Right ventricle myocardium superior (tissue), 1 donor: Measurements from ENCODE around the gene PTPRC. TPM values are rescaled to one million over a fixed set of nuclear protein-coding genes. Genes with fewer than 3 reads are reported as not detected.

Experiments
- ATAC-seq: fragments of 200-7000 bp; cut with Tn5 transposase; one replicate; pipeline ENCODE4 v1.9.1; 2020; ENCODE audit warnings: mild to moderate bottlenecking; ENCODE audit not compliant: poor library complexity
- DNase-seq: peaks from one replicate; pipeline ENCODE4 v3.0.0-alpha.2; 2020
- intact Hi-C: fragments of 100-400 bp; cut with DNase I; formaldehyde crosslinking; loops from one replicate; pipeline ENCODE4 v1.11.2; 2022
- total RNA-seq: library from RNA; stranded (reverse); fragmentation: NEBNext Ultra II Directional; extraction: Animal tissue kit (Norgen Biotek cat#: 25700); gene quantifications from one replicate; pipeline ENCODE4 v1.2.1, GENCODE V29; 2021
- donor health status: DM: no; HTN: yes; CAD: no; lungs with severe emphysema.

The PTPRC gene
- total RNA-seq, 1 donor from 2014 or later = 7.2 TPM

GRCh38 chr1:198662821-198663220 lies 24.0 kb downstream of the PTPRC start:
- ATAC-seq (no peak), DNase-seq (no peak)
- intact Hi-C loops = no loop called here

GRCh38 chr1:198664068-198664788 lies 25.4 kb downstream of the PTPRC start:
- DNase-seq (no peak), ATAC-seq (peak; percentile 62)

GRCh38 chr1:198667186-198667585 lies 28.3 kb downstream of the PTPRC start:
- ATAC-seq = no peak
- intact Hi-C loops = no loop called here
- no peak for DNase-seq

More at GRCh38 chr1:198664068-198664788, 25.4 kb downstream of the PTPRC start:
- intact Hi-C loops = no loop called here

GRCh38 chr1:198667807-198668206 lies 29.0 kb downstream of the PTPRC start:
- DNase-seq (no peak), ATAC-seq (no peak)
- intact Hi-C loops = no loop called here

DNA sequence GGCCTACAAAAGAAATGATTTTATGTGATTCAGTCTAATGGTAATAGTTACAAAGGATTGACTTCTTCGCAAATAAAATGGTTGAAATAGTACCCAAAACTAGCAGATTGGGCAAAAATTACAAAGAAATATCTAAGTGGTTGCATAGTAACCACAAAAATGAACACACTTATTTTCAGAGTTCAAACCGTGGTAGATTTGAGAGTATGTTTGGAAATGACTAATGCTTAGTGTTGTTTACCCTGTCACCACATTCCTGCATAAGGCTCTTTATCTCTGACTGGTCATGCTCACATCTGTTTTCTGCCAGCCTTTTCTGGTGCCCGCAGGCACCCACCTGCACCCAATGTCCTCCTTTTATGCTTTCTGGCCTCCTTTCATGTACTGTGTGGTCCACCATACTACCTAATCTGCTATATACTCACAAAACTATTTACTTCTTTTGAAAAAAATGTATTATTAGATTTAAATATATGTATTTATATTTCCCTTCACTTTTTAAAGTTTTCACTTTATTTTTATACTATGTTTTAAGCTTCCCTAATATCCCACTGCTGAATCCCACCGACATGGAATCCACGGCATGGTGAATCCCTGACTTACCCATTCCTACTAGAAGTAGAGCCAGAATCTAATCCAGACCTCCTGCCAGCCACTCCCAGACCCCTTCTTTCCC lies 30.3 kb downstream of the PTPRC start:
- ATAC-seq = no peak
- intact Hi-C loops = no loop called here
- DNase-seq = no peak

GRCh38 chr1:198669771-198670170 lies 30.9 kb downstream of the PTPRC start:
- DNase-seq = no peak
- intact Hi-C loops = no loop called here
- ATAC-seq = no peak

DNA sequence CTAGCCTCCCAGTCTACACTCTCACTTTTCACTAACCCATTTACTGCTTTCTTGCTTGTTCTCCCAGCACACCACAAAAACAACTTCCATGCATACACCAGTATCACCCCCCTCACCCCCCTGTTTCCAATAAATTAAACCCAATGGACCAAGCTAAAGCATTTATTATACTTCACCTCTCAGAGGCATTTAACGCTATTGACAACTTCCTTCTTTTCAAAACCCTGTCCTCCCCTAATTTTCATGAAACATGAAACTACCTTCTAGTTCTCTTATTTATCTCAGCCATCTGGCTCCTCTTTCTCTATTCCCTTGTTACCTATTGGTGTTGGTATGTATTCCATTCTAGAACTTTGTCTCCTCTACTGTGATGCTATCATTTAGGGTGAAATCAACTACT lies 32.3 kb downstream of the PTPRC start:
- ATAC-seq (no peak), DNase-seq (no peak)
- intact Hi-C loops = no loop called here

DNA sequence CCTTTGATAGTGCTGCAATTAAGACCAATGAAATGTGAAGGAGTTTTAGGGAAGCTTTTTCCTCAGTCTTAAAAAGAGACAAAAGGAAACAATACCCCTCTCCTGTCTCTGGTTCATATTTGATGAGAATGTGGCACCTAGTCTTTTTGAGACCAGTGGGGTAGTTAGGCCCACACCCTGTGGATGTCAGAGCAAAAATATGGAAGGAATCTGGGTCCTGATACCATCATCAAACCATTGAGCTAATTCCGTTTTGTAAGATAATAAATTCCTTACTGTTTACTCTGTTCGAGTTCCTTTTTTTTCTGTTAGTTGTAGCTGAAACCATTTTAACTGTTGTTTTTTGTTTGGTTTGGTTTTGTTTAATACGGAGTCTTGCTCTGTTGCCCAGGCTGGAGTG lies 33.3 kb downstream of the PTPRC start:
- intact Hi-C loops = no loop called here
- ATAC-seq = no peak

GRCh38 chr1:198674009-198674408 lies 35.2 kb downstream of the PTPRC start:
- intact Hi-C loops = no loop called here
- ATAC-seq (no peak), DNase-seq (no peak)

More for the DNA sequence above, 33.3 kb downstream of the PTPRC start:
- DNase-seq = no peak

DNA sequence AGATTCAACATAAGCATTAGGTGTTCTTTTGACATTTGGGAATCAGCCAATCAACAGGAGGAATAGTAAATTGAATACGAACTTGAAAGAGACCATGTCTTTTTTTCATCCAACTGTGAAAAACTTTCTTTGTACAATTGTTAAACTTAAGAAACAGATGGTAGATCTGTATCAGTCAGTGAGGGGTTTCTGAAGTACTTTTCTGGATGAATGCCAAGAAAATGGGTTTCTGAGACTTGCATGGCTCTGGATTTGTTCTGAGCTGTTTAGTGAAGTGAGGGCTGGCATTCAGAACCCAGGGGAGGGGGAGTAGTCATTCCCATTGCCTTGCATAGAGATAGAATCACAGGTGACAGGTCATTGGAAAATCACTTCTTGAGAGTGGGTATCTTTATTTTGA lies 37.4 kb downstream of the PTPRC start:
- intact Hi-C loops = no loop called here
- no peak for ATAC-seq
- no peak for DNase-seq

- DNase-seq = no peak
- intact Hi-C loops = no loop called here
Measured at GRCh38 chr1:198677027-198677426, 38.2 kb downstream of the PTPRC start.

DNA sequence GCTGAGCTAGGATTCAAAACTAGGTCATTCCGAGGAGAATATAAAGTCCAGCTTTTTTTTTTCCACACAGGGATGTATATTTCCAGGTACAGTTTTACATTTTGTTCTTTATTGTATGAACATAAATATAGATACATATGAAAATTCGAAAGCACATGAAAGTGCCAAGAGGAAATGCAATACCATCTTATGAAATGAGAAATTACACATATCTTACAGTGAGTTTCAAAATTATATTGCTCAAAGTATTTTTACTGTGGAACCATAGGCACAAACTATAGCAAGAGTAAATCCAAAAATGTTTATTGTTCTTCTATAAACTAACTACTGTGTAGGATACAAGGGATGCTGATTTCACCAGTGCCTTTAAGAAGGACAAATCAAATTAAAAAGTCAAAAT lies 39.0 kb downstream of the PTPRC start:
- DNase-seq (no peak), ATAC-seq (no peak)
- intact Hi-C loops = no loop called here

More at GRCh38 chr1:198677027-198677426, 38.2 kb downstream of the PTPRC start:
- no peak for ATAC-seq

DNA sequence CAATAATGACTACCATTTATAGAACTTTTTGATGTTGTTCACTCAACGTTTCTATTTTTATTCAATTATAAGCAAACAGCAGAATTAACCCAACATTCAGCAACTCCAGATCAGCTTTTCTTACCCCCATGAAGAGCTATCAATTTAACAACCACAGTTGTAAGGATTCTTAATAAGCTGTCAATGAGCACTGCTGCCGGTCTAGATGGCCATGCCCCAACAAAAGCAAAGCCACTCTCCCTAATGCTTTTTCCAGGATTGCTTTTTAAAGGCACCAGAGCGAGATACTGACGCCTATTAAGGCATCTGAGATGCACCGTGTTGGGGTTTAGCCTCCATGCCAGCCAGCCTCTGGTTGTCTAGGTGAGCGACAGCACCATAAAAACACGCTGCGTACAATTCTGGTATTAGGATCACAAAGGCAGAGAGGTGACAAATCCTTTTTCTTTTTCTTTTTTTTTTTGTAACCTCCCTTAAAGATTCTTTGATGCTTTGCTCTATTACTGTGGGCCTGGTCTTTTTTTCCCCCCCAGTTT lies 39.5 kb downstream of the PTPRC start:
- no peak for DNase-seq
- no peak for ATAC-seq
- intact Hi-C loops = no loop called here

- no peak for ATAC-seq
- DNase-seq = no peak
- intact Hi-C loops = no loop called here
Measured at GRCh38 chr1:198678901-198679329, 40.1 kb downstream of the PTPRC start.

GRCh38 chr1:198679535-198680173 lies 40.8 kb downstream of the PTPRC start:
- intact Hi-C loops = no loop called here
- no peak for ATAC-seq
- DNase-seq = peak; percentile 44

GRCh38 chr1:198680174-198680875 lies 41.5 kb downstream of the PTPRC start:
- ATAC-seq (no peak), DNase-seq (no peak)
- intact Hi-C loops = no loop called here

DNA sequence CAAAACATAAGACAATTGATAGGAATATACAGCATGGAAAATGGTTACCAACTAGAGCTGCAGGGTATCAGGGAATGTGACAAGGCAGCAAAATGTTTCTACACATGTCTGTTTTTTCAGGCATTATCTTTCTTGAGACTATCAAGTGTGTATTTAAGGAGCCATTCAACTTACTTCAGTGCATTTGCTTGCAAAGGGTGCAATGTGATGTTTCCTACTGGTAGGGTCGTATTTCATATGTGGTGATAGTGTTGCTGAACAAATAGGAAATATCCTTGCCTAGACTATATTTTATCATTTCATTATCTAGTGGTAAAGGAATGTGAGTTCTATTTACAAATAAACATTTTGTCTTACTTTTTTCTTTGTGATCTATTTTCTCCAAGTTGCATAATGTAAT lies 42.4 kb downstream of the PTPRC start:
- intact Hi-C loops = no loop called here
- DNase-seq = no peak
- no peak for ATAC-seq

- ATAC-seq (peak; percentile 92), DNase-seq (peak; percentile 66)
- intact Hi-C loops = no loop called here
Measured at GRCh38 chr1:198681831-198682759, 43.3 kb downstream of the PTPRC start.
